ENCODE data around the gene VSIG10.

GRCh38 chr12:118119449-118119879 lies 15.7 kb upstream of the VSIG10 start:
- TF ChIP-seq POLR2A (IDR thresholded peaks at IDR 0.05) (no peak), CTCF (IDR thresholded peaks at IDR 0.05) (no peak)
